NCI-H1105 treated with DMSO at 0.1 percent for 48 hours (cell line): ENCODE results near the gene CSTF3.
"Not testable (repeated sequence)": the region's sequence is repeated elsewhere in the genome, so short reads cannot be mapped to it uniquely, and the experiment has no call there.

Source experiments
- DNase-seq: peaks from one replicate; lab custom pipeline; 2025; lab: John Stamatoyannopoulos, UW

The CSTF3 gene

DNA sequence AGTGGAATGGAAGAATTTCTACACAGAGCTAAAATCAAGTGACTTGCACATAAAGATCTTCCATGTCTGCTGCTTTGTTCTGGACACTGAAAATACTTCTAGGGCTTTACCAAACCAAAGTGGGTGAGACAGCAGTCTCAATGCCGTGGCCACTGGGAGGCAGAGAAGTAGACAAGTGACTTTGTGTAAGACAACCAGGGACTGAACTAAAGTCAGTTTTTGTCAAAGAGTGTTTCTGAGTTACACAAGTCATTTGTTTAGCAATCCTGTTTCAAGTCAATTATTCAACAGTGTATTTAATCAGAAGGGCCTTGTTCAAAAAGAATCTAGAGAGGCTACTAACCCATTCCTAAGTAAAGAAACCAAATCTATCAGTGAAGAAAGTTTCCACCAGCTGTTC is 75.3 kb downstream of the CSTF3 start:
- no peak for DNase-seq

GRCh38 chr11:33083918-33084317 is 77.4 kb downstream of the CSTF3 start:
- DNase-seq, result no peak

DNA sequence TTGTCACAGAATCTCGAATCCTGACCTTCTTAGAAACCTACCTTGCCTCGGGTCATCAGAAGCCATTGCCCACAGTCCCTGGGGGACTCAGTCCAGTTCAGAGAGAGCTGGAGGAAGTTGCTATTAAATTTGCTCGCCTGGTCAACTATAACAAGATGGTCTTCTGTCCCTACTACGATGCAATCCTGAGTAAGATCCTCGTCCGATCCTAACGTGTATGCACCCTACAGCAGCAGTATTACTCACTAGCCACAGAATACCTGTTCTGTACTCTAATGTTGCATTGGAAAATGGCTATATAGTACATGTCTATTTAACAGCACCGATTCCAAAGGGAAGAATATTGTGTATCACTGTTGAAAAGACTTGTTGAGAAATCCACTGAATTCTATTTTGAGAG is 88.8 kb downstream of the CSTF3 start:
- DNase-seq, result no peak

DNA sequence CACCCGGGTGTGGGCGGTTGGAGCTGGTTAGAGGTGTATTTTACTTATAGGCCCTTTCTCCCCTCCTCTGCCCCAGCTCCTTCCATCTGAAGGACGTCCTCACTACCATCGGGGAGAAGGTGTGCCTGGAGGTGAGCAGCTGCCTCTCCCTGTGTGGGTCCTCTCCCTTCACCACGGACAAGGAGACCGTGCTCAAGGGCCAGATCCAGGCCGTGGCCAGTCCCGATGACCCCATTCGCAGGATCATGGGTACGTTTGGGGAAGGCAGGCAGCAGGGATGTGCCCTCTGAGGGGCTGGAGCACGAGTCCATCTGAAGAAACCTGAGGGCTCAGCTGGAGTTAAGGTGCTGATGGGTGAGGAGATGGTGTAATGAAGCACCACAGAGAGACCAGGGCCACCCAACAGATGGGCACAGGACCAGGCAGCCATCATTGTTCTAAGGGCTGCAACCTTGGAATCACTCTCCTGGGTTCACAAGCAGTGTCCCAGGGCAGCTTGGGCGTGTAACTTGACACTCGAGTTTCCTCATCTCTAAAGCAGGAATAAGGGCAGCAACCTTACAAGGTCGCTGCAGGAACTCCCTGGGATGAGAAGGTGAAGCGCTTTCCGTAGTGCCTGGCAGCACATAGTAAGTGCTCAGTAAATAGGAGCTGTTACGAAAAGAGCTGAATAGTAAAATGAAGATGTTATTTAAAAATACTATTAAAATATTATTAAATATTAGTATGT is 92.5 kb downstream of the CSTF3 start:
- DNase-seq, result no peak

GRCh38 chr11:33067294-33067693 is 94.0 kb downstream of the CSTF3 start:
- no peak for DNase-seq

DNA sequence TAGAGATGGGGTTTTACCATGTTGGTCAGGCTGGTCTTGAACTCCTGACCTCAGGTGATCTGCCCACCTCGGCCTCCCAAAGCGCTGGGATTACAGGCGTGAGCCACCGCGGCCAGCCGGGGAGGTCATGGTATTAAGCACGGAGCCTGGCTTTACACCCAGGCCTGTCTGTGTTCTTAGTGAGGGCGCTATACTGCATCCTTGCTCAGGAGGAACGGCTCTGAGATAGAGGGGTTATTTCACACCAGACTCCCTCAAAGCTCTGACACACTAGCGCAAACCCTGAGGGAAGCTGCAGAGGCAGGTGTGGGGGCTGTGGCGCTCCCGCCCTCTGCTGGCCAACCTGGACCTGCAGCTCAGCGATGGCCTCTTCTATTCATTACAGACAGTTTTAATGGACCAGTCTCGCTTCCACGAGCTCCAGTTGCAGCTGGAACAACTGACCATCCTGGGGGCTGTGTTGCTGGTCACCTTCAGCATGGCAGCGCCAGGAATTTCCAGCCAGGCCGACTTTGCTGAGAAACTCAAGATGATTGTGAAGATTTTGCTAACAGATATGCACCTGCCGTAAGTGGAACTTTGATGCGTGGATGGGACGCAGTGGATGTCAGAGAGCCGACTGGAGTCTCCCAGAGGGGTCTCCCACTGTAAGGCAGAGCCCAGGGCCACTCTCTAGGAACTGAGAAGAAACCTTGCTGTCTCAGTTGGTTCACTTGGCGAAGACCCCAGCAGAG is 95.7 kb downstream of the CSTF3 start:
- DNase-seq, result peak; percentile 61

DNA sequence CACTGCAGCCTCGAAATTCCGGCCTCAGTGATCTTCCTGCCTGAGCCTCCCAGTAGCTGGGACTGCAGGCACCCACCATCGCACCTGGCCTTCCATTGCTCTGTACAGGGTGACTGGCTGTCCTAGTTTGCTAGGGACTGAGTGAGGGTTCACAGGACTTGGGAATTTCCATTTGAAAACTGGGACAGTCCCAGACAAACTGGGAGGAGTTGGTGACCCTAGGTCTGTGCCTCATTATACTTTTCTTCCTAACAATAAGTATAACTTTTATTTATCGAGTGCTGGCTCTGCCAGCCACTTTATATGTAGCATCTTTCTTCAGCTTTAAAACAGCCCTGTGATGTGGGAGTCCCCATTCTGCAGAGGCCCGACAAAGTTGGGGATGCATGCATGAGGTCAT is 96.4 kb downstream of the CSTF3 start:
- no peak for DNase-seq

- no peak for DNase-seq
Observed at GRCh38 chr11:33064033-33064825, 97.1 kb downstream of the CSTF3 start.

- DNase-seq, result no peak
Observed at GRCh38 chr11:33063326-33063881, 97.9 kb downstream of the CSTF3 start.

GRCh38 chr11:33062137-33062536 is 99.1 kb downstream of the CSTF3 start:
- no peak for DNase-seq

GRCh38 chr11:33060271-33060670 is 101.0 kb downstream of the CSTF3 start:
- no peak for DNase-seq

- no peak for DNase-seq
Observed at GRCh38 chr11:33059331-33060007, 101.8 kb downstream of the CSTF3 start.

DNA sequence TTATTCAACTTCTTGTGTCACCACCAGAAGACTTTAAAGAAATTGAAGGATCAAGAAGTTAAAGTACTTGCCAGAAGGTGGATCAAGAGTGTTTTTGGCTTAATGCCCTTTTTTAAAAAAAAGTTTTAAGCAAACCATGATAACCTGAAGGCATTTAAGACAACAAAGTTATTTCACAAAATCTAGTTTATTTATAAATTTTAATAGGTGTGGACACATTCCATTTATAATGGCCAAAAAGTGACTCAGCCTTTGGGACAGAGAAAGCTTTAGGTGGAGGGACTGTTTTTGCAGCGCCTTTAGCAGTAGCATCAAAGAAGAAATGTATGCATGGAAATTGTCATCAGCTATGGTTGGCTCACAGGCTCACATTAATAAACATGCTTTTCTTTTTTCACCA is 104.0 kb downstream of the CSTF3 start:
- no peak for DNase-seq

DNA sequence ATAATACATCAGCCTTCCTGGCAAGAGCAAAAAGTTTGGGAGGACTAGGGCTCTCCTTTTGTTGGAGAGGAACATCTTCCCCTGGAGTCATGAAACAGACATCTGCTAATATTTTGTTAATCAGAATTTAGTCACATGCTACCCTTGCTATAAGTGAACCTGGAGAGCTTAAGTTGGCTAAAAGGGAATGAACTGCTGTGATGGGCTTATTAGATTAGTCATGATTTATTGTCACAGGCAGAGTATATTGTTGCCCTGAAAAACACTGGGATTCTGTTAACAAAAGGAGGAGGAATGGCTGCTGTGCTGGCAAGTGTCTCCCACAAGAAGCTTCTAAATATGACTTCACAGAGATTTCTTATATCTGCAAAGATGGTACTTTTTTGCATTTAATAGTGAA is 105.9 kb downstream of the CSTF3 start:
- DNase-seq, result no peak

GRCh38 chr11:33052231-33052630 is 109.0 kb downstream of the CSTF3 start:
- no peak for DNase-seq

DNA sequence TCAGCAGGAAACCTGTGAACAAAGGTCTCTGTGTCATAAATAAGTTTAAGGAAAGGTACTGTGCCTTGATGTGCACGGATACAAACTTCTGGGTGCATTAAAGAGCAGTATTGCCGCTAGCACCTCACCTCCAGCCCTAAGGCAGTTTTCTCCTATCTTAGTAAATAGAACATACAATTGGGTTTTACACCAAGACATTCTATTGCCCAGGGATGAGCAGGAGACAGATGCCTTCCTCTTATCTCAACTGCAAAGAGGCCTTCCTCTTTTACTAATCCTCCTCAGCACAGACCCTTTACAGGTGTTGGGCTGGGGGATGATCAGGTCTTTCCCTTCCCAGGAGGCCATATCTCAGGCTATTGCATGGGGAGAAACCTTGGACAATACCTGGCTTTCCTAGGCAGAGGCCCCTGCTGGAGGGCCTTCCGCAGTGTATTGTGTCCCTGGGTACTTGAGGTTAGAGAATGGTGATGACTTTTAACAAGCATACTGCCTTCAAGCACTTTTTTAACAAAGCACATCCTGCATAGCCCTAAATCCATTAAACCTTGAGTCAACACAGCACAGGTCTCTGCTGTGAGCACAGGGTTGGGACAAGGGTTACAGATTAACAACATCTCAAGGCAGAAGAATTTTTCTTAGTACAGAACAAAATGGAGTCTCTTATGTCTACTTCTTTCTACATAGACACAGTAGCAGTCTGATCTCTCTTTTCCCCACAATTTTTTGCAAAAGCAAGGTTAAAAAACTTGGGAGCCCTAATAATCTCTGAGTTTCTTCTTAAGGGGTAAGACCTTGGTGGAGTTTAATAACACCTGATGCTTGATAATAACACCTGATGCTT is 111.5 kb downstream of the CSTF3 start:
- DNase-seq, result not testable (repeated sequence)

GRCh38 chr11:33048701-33049100 is 112.6 kb downstream of the CSTF3 start:
- not testable (repeated sequence) for DNase-seq

DNA sequence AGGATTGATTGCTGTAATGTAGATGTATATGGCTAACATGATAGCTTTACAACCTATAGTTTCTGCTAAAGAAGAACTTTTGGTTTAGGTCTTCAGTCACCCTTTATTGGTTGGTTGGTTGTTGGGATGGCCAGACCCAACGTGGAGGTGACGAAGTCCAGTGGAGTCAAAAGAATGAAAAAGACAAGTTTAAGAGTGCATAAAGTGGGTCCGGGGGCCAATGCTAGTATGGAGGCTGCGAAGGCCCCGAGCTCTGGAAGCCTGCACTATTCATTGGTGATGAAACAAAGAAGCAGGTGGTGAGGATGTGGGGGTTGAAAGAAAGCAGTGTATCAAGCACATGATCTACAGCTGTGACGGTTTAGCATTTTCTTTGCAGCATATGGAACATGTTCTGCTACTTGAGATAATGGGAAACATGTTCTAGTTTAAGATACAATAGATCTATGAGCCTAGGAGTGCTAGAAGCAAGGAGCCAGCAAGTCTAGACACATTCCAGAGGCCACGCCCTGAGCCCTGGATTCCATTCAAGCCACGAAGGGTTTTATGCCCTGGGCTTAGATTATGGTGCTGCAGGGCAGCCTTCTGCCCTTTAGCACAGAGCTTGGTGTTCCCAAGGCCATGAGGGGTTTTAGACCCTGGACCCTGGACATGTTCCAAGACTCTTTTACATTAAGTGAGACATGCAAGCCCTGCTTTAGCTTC is 115.6 kb downstream of the CSTF3 start:
- DNase-seq, result no peak

DNA sequence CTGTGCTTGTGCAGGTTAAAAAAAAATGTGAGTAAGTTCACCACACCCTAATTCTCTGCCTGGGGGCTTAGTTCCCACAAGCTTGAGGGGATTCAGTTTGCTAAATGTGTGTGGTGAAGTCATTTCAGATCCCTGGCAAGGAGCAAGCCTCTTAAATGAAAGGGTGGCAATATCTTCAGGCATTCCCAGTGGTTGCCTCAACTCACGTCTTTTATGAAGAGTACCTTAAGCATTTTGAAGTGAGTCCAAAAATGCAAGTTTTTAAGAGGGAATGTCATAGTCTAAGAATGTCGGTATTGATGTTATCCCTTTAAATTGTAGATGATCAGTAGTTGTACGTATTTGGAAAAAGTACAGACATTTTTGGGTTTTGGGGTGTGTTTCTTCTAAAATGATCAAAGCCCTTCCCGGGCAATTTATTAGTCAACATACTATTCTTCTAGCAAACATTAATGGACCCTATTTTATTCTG is 117.0 kb downstream of the CSTF3 start:
- no peak for DNase-seq

DNA sequence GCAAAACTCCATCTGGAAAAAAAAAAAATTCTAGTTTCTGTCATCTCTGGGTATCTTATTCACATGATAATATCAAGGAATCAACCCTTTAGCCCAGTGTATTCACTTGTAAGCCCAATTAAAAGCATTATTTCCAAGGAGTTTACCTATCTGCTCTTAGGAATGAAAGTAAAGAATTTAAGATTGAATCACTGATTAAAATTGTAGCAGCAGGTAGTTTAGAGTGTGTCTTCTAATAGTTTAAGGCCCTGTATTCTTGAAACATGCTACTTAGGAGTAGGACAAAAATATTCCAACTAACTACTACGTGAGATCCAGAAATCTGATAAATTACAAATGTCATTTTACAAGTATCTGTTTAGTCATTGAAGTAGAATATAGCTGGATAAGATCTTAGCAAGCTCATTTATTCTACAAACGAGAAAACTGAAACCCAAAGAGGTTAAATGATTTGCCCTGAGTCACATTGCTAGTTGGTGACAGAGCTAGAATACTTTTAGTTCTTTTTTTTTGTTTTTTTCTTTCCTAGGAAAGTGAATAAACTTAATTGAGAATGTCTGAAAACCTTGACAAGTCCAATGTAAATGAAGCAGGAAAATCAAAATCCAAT is 118.0 kb downstream of the CSTF3 start:
- no peak for DNase-seq
